GM10266 (cell line): ENCODE data around the gene PPP1R16B.

Source experiments
- DNase-seq: peaks from one replicate; pipeline ENCODE4 v3.0.0; 2012; ENCODE audit errors: extremely low spot score
- CTCF ChIP-seq: IDR thresholded peaks from 2 replicates; pipeline ENCODE4 v1.5.1; 2012; ENCODE audit warnings: mild to moderate bottlenecking, low read depth; ENCODE audit not compliant: control insufficient read depth, insufficient read depth; ENCODE audit errors: missing control alignments

PPP1R16B gene

GRCh38 chr20:38805958-38806854 is 709 bp downstream of the PPP1R16B start:
- peak; percentile 52 for DNase-seq
- TF ChIP-seq CTCF = peak; percentile 52

GRCh38 chr20:38806855-38807655 is 1.6 kb downstream of the PPP1R16B start:
- peak; percentile 28 for TF ChIP-seq CTCF
- peak; percentile 59 for DNase-seq

GRCh38 chr20:38809942-38810341 is 4.4 kb downstream of the PPP1R16B start:
- peak; percentile 35 for DNase-seq
- TF ChIP-seq CTCF = no peak

- TF ChIP-seq CTCF = no peak
- no peak for DNase-seq
Measured at GRCh38 chr20:38810926-38811630, 5.6 kb downstream of the PPP1R16B start.

- no peak for DNase-seq
- no peak for TF ChIP-seq CTCF
Measured at GRCh38 chr20:38811769-38812168, 6.3 kb downstream of the PPP1R16B start.

- no peak for DNase-seq
- no peak for TF ChIP-seq CTCF
Measured at GRCh38 chr20:38812182-38812581, 6.7 kb downstream of the PPP1R16B start.
